GM12874 (cell line): ENCODE data around the gene NOTCH1.

Experiments
- CTCF ChIP-seq: IDR thresholded peaks from 2 replicates; pipeline ENCODE4 v1.5.1; 2011; ENCODE audit warnings: low read depth, mild to moderate bottlenecking, control low read depth, low read length, moderate library complexity; ENCODE audit not compliant: insufficient read depth

The NOTCH1 gene

DNA sequence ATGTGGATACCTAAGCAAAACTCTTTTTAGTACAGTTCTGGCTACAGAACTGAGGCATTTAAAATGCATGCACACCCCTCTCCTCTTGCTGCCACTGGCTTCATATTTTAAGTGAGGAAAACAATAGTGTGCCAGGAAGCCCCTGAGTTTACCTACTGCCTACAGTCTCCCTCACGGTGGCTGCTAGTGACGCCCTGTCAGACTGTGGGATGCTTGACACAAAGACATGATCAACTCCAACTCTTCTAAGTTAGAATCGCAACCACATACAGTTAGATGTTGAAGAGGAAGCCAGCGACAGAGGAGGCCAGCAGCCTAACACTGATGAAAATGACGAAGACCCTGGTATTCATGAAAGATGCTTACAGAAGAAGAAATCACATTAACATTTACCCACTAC lies 64.3 kb downstream of the NOTCH1 start:
- no peak for TF ChIP-seq CTCF

DNA sequence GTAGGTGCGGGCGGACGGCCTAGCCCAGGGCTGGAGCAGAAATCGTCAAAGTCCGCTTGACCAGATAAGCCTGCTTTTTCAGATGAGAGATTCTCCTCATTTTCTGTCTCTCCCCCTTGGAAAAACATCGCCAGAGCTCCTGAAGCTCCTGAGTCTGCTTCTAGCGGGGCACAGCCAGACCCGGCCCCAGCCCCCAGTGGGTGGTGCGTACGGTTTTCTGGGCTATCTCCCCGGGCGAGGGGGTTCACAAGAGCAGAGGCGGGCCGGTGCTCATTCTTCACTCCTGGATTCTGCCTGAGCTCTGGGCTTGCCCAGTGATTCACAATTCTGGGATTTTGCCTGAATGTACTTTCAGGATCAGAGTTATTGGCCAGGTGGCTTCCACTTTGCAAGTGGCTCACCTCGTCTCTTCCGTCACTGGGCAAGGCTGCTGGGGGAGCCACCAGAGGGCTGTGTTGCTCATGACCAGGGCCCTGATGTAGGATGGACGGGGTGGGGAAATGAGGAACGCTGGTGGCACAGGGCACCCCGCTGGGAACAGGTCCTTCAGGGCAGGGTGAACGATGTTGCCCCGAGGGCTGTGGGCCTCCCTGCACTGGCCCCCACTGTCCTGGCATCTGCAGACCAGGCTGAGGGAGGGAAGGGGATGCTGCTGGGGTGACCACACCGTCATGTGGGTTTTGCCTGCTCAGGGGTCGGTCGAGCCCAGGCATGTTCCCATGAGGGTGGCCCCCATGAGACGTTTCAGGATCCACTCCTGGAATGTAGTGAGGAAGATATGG lies 69.3 kb downstream of the NOTCH1 start:
- TF ChIP-seq CTCF = no peak

GRCh38 chr9:136474974-136475865 lies 70.6 kb downstream of the NOTCH1 start:
- no peak for TF ChIP-seq CTCF

DNA sequence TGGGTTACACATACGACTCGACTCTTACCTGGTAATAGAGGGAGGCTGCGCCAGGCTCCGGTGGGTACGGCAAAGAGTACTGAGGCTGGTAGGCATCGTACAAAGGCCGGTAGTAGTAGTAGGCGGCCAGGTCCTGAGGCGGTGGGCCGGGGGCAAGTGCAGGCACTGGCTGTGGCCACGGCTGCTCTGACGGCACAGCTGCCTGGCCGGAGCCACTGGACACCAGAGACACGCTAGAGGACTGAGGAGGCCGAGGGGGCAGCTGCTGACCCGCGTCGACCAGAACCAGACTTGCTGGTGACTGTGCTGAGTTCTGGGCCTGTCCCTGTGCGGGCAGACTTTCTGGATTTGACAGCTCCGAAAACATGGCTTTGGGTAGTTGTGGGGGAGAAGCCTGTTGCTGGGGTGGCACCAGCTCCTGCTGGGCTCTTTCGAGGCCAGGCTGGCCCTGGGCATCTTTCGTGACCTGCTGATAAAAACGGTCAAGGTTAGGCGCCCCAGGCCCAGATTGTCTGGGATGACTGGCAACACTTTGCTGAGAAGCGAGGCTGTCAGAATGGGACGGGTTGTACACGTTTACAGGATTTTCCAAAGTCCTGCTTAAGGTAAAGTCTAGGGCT lies 71.7 kb downstream of the NOTCH1 start:
- TF ChIP-seq CTCF = no peak

DNA sequence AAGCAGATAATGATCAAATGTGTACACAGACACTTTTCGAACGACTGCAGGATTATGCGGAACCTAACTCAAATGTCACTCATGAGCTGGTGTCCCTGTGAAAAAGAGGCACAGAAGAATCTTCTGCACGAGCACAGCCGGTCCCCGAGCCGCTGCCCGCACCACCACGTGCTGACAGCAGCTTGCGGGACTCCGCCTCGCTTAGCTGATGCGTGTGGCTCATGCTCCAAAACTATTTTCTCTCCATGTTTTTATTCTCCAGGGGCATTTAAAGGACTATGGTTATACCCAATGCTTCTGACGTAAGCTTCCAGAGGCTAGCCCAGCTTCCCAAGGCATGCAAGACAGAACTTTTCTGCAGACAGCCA lies 72.5 kb downstream of the NOTCH1 start:
- TF ChIP-seq CTCF = no peak

DNA sequence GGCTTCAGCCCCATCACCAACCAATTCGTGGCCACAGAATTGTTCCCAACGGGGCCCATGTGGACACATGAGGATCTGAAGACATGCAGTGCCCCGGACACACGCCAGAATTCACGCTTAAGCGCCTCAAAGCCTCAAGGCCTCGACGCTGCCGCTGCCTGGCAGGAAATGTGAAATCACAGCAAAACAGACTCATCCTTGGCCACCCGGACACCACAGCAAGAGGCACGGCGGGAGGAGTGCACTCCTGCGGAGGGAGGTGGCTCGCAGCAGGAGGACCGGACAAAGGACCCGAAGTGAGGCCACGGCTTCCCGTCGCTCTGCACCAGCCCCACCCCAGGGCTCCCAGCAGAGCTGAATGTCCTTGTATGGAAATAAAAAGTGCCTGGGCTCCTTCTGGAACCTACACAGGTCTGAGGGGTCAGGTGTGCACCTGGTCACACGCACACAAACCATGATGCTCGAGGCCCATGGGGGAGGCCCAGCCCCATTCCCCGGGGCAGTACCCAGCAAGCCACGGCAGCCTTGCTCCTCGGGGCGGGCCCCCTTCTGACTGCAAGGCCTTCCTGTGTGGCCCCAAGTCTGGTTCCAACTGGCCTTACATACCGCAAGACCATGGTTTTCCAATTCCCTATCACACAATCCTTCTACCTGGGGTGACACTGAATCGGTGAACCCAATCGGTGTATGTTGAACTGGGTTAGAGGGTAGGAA lies 73.1 kb downstream of the NOTCH1 start:
- TF ChIP-seq CTCF = no peak
